Esophagus muscularis mucosa (tissue), 3 donors: ENCODE data around the gene SNUPN.
"Not testable (repeated sequence)": the region's sequence is repeated elsewhere in the genome, so short reads cannot be mapped to it uniquely, and the experiment has no call there.

Experiments used
- POLR2A ChIP-seq: fragments of 450-650 bp; IDR thresholded peaks from one replicate; pipeline ENCODE4 v1.6.1; 2017; ENCODE audit warnings: antibody characterized with exemption, moderate library complexity, mild to moderate bottlenecking, low read depth
- TF ChIP-seq, protein P1 (sequence below), 3 experiments: fragments of 200-600 bp in 2 of 3; fragments of 450-650 bp in 1 of 3; sonication (generic) in 2 of 3; IDR thresholded peaks; one replicate each; pipeline ENCODE4 v1.5.1; 2017 to 2019; ENCODE audit warnings: antibody characterized with exemption in 3 of 3, mild to moderate bottlenecking in 2 of 3, moderate library complexity in 1 of 3

DNA sequence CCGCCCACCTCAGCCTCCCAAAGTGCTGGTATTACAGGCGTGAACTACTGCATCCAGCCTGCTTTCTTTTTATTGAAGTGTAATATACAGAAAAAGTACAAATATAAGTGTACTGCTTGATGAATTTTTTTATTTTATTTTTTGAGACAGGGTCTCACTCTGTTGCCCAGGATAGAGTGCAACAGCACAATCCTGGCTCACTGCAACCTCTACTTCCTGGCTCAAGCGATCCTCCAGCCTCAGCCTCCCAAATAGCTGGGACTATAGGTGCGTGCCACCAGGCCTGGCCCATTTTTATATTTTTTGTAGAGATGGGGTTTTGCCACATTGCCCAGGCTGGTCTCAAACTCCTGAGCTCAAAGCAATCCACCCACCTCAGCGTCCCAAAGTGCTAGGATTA lies 42.6 kb downstream of the SNUPN start:
- TF ChIP-seq, protein P1, sequence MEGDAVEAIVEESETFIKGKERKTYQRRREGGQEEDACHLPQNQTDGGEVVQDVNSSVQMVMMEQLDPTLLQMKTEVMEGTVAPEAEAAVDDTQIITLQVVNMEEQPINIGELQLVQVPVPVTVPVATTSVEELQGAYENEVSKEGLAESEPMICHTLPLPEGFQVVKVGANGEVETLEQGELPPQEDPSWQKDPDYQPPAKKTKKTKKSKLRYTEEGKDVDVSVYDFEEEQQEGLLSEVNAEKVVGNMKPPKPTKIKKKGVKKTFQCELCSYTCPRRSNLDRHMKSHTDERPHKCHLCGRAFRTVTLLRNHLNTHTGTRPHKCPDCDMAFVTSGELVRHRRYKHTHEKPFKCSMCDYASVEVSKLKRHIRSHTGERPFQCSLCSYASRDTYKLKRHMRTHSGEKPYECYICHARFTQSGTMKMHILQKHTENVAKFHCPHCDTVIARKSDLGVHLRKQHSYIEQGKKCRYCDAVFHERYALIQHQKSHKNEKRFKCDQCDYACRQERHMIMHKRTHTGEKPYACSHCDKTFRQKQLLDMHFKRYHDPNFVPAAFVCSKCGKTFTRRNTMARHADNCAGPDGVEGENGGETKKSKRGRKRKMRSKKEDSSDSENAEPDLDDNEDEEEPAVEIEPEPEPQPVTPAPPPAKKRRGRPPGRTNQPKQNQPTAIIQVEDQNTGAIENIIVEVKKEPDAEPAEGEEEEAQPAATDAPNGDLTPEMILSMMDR (IDR thresholded peaks at IDR 0.05), result not testable (repeated sequence)
- not testable (repeated sequence) for TF ChIP-seq POLR2A
